Activated CD8-positive, alpha-beta memory T cell treated with anti-CD3 and anti-CD28 coated beads, Interleukin-2, amount 50 U/mL, for 48 hours (primary cell): ENCODE results near the gene TRIM52.
"Not testable (repeated sequence)": the region's sequence is repeated elsewhere in the genome, so short reads cannot be mapped to it uniquely, and the experiment has no call there.

Experiments
- DNase-seq: peaks from one replicate; pipeline ENCODE4 v3.0.0-alpha.2; 2020

TRIM52 gene

DNA sequence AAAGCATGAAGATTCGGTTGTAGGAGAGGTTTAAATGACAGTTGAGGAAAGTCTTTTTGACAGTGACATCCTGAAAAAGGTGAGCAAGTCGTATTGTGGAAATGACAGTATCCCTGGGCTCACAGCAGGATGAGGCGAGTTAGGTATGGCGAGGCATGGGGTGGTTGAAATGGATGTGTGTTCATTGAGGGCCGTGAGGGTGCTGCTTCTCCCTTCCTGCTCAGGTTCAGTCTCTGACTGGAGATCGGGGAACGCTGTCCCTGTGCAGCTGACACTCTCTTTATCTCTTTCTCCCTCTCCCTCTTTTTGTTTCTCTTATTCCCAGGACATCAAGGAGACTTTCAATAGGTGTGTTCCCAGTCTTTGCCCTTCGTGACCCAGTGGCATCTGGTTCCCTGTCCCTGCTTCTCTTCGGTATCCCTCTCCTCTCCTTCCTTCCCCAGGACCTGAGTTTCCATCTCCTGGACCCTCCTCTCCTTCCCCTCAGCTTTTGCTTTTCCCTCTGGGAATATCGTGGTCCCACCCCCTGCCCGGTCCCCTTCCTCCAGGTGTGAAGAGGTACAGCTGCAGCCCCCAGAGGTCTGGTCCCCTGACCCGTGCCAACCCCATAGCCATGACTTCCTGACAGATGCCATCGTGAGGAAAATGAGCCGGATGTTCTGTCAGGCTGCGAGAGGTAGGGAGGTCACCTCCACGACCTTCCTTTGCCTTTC is 27.7 kb downstream of the TRIM52 start:
- no peak for DNase-seq

GRCh38 chr5:181232593-181232992 is 28.4 kb downstream of the TRIM52 start:
- DNase-seq: no peak

- no peak for DNase-seq
These were observed 29.5 kb downstream of the TRIM52 start for GRCh38 chr5:181231432-181231831.

DNA sequence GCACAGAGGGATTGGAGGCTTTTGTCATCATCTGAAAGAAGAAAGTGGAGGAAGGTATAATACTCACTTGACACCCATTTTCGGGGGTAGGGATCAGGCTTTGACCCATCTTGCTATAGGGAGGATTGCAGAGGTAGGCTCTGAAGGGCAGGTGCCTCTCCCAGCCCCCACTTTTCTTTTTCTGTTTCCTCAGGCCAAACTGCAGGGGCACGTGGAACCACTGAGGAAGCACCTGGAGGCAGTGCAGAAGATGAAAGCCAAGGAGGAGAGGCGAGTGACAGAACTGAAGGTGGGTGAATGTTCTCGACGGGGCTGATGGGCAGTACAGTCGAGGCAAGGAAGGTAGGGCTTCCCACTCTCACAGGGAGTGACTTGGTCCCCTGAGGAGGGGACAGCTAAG is 30.4 kb downstream of the TRIM52 start:
- no peak for DNase-seq

DNA sequence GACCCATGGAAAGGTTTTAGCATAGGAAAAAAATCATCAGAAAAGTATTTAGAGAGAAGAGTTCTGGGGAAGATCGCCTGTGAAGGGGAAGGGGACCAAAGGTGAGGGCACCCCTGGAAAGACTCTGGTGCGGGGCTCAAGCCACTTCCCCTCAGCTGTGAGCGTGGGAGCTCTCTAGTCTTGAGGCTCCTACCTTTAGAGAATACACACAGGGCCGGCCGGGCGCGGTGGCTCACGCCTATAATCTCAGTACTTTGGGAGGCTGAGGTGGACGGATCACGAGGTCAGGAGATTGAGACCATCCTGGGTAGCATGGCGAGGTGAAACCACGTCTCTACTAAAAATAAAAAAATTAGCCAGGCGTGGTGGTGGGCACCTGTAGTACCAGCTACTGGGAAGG is 30.9 kb downstream of the TRIM52 start:
- DNase-seq: no peak

DNA sequence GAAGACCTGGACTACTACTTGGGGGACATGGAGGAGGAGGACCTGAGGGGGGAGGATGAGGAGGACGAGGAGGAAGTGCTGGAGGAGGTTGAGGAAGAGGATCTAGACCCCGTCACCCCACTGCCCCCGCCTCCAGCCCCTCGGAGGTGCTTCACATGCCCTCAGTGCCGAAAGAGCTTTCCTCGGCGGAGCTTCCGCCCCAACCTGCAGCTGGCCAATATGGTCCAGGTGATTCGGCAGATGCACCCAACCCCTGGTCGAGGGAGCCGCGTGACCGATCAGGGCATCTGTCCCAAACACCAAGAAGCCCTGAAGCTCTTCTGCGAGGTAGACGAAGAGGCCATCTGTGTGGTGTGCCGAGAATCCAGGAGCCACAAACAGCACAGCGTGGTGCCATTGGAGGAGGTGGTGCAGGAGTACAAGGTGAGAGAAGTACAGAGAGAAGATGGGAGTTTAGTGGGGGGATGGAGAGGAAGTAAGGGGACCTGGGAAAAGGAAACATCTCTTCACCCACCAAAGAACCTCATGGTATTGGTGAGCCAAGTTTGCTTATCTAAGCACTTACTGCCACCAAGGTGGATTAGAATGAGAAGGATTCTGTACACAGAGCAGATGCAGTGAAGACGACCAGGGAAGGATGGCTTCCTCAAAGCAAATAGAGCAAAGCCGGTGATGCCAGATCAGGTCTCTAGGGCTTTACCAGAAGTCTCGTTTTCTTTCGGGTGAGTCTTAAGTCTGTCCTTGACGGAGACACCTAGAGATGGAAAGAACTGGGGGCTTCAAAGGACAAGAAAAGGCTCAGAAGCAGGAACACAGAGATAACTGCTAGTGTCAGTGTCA is 36.3 kb downstream of the TRIM52 start:
- DNase-seq: peak; percentile 66

DNA sequence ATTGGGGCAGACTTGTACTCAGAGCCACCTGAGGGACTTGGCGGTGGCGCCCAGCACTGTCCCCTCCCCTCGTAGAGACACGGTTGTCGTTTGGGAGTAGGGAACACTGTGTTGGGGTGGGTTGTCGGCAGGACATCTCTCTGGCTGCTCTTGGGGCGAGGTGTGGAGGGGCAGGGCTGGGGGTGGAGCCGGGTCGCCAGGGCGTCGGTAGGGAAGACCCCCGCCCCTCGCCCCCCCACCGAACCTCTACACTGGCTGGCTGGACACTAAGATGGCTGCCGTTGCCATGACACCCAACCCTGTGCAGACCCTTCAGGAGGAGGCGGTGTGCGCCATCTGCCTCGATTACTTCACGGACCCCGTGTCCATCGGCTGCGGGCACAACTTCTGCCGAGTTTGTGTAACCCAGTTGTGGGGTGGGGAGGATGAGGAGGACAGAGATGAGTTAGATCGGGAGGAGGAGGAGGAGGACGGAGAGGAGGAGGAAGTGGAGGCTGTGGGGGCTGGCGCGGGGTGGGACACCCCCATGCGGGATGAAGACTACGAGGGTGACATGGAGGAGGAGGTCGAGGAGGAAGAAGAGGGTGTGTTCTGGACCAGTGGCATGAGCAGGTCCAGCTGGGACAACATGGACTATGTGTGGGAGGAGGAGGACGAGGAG is 37.1 kb downstream of the TRIM52 start:
- DNase-seq: peak; percentile 73

DNA sequence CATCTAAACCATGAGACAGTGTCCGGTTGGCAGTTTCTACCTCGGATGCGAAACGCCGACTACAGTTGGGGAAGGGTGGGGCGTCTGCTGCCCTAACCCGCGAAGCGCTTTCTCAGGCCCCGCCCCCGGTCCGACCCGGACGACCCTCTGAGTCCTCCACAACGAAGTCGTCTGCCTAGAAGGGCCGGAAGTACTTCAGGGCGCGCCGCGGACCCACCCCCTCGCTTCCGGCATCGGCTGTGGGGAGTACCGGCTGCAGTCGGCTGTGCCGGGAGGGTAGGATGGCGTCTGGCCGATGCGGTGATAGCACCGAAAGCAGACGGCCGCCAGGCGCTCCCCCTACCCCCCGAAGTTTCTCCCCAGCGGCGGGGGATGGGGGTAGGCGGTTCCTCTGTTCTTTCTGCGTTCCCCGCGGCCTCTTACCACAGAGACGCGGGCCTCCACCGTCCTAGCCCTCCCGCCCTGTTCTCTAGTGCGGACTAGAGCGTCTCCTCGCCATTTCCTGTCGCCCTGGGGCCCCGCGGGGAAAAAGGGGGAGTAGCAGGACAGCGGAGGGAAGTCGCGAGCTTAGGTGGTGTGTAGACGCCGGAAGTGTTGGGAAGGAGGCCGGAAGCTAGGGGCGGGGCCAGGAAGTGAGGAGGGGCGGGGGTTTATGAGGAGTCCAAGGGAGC is 37.8 kb downstream of the TRIM52 start, which contains the start of gene TRIM41:
Gene TRIM41, plus strand, starts transcription at position 224 of the 671 bp plus-strand sequence. CDS start 719 bp downstream, outside the sequence.
- DNase-seq: peak; percentile 97

- DNase-seq: no peak
These were observed 38.3 kb downstream of the TRIM52 start for GRCh38 chr5:181222630-181223057.

DNA sequence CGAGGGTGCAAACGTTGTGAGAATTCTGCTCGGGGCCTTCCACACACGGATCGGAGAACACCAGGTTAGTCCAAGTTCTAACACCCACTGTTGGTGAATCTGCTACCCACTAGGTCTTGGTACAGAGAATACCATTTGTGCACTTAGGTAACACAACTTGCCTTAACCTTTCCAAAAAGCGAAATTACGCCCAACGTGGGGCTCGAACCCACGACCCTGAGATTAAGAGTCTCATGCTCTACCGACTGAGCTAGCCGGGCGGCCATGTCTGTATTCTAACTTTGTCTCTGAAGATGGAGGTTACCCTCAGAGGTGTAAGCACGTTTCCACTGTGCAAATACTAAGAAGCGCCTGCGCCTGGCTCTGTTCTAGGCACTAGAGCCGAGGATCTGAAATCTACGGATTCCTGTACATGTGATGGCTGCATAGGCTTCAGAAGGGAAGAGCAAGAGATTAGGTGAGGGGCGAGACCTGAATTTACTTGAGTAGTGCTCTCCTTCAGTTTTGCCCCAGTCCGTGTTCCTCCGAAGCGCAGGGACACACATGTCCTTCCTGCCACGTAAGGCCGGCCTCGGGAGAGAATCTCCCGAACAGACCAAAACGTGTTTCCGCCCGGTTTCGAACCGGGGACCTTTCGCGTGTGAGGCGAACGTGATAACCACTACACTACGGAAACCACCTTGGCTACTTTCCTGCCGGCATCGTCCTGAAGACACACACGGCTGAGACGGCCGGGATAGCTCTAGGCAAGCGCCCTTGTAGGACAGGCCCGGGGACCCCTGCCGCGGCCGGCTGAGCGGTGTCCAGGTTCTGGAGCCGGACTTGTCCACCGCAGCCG is 38.9 kb downstream of the TRIM52 start:
- DNase-seq: peak; percentile 100

GRCh38 chr5:181221105-181221791 is 39.7 kb downstream of the TRIM52 start:
- peak; percentile 86 for DNase-seq

- DNase-seq: no peak
These were observed 40.8 kb downstream of the TRIM52 start for GRCh38 chr5:181220178-181220515.

- no peak for DNase-seq
These were observed 41.4 kb downstream of the TRIM52 start for GRCh38 chr5:181219262-181220177.

GRCh38 chr5:181218795-181219124 is 42.2 kb downstream of the TRIM52 start:
- no peak for DNase-seq

GRCh38 chr5:181217803-181218062 is 43.2 kb downstream of the TRIM52 start:
- no peak for DNase-seq

GRCh38 chr5:181217111-181217802 is 43.7 kb downstream of the TRIM52 start:
- peak; percentile 81 for DNase-seq

DNA sequence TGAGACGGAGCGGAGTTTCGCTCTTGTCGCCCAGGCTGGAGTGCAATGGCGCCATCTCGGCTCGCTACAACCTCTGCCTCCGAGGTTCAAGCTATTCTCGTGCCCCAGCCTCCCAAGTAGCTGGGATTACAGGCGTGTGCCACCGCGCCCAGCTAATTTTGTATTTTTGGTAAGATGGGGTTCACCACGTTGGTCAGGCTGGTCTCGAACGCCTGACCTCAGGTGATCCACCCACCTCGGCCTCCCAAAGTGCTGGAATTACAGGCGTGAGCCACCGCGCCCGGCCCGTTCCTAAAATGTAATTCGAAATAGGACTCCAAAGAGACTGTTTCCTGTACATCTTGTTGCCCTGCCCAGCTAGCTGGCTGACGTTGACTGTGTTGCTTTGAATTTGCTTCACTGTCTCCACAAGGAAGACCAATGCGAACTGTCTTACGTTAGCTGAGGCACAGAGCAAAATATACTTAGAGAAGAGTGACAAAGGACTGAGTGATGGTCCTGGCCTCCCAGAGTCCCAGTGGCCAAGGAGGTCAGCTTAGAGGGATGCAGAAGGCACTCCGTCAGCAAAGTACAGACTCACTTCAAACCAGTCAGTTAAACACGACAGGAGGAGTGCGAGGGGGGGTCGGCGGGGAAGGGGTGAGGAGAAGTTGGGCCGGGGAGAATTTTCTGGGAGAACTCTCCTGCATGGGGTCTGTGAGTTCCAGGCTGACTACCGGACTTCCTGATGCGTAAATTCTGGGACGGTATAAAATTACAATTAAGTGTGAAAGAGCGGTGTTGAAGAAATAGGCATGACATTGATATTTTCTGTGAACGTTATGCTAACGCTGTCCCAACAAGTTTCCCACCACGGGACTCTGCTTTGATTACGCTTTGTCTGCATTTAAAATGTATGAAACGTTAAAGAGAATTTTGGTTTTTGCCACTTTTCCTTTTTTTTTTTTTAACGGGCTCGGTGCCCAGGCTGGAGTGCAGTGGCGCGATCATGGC is 44.6 kb downstream of the TRIM52 start:
- DNase-seq: no peak

- not testable (repeated sequence) for DNase-seq
These were observed 46.7 kb downstream of the TRIM52 start for GRCh38 chr5:181214249-181214648.

- DNase-seq: no peak
These were observed 48.0 kb downstream of the TRIM52 start for GRCh38 chr5:181212934-181213333.
